IMR-90 (cell line): ENCODE data around the gene BCL11A. TPM values are rescaled to one million over a fixed set of nuclear protein-coding genes. Genes with fewer than 3 reads are reported as not detected.

Experiments
- ATAC-seq: fragments of 200-7000 bp; cut with Tn5 transposase; 2 replicates; pipeline ENCODE4 v1.9.1; 2020; ENCODE audit warnings: low read depth, mild to moderate bottlenecking, moderate library complexity
- BruUV-seq: library from RNA; stranded (reverse); fragments of 400-500 nt; replicated peaks from 2 replicates; lab custom pipeline; 2021; lab: Mats Ljungman, UMichigan
- CTCF ChIA-PET: fragments of 300-600 bp; formaldehyde crosslinking; extraction: SDS; loops from one replicate; lab custom pipeline; 2021; ENCODE audit warnings: antibody characterized with exemption; lab: Yijun Ruan, JAX
- POLR2A ChIA-PET: fragments of 300-600 bp; sonication (Branson Sonifier 250); formaldehyde crosslinking; loops from one replicate; lab custom pipeline; 2022; ENCODE audit warnings: antibody characterized with exemption; ENCODE audit not compliant: unreplicated experiment; lab: Charles Lee
- DNase-seq: peaks from one replicate; pipeline ENCODE4 v3.0.0; 2013
- H2AFZ ChIP-seq: replicated peaks from 2 replicates; pipeline ENCODE3; 2013; ENCODE audit warnings: low read length, mild to moderate bottlenecking; ENCODE audit not compliant: poor library complexity
- H2AK5ac ChIP-seq: 2 replicates; pipeline ENCODE4 v1.6.1; 2013; ENCODE audit warnings: low read depth, low read length, inconsistent platforms
- H2AK9ac ChIP-seq: replicated peaks from 2 replicates; pipeline ENCODE3; 2013; ENCODE audit warnings: mild to moderate bottlenecking, low read depth, low read length, moderate library complexity; ENCODE audit not compliant: poor library complexity
- H2BK120ac ChIP-seq: 2 replicates; pipeline ENCODE4 v1.6.1; 2013; ENCODE audit warnings: low read depth, low read length, inconsistent platforms
- H2BK15ac ChIP-seq: 3 replicates; pipeline ENCODE4 v1.6.1; 2013; ENCODE audit warnings: low read depth, low read length, inconsistent platforms
- H2BK20ac ChIP-seq: 2 replicates; pipeline ENCODE4 v1.6.1; 2013; ENCODE audit warnings: low read depth, mild to moderate bottlenecking, inconsistent platforms, low read length, moderate library complexity
- H2BK5ac ChIP-seq: 2 replicates; pipeline ENCODE4 v1.6.1; 2013; ENCODE audit warnings: mild to moderate bottlenecking, low read depth, low read length, inconsistent platforms; ENCODE audit not compliant: poor library complexity, severe bottlenecking
- H3K14ac ChIP-seq: replicated peaks from 2 replicates; pipeline ENCODE4 v1.6.1; 2013; ENCODE audit warnings: low read depth, low read length, inconsistent platforms
- H3K18ac ChIP-seq: 2 replicates; pipeline ENCODE4 v1.6.1; 2013; ENCODE audit warnings: low read depth, low read length, control low read depth
- H3K23ac ChIP-seq: 2 replicates; pipeline ENCODE4 v1.6.1; 2013; ENCODE audit warnings: low read depth, low read length, inconsistent platforms
- H3K27ac ChIP-seq: 2 replicates; pipeline ENCODE4 v1.5.1; 2013; ENCODE audit warnings: mild to moderate bottlenecking, control low read depth, low read length; ENCODE audit not compliant: insufficient read depth
- H3K27me3 ChIP-seq: 2 replicates; pipeline ENCODE4 v1.6.1; 2013; ENCODE audit warnings: low read length; ENCODE audit not compliant: control insufficient read depth, insufficient read depth
- H3K36me3 ChIP-seq: 2 replicates; pipeline ENCODE4 v1.6.1; 2013; ENCODE audit warnings: low read length, mixed read lengths; ENCODE audit not compliant: control insufficient read depth, insufficient read depth
- H3K4ac ChIP-seq: 2 replicates; pipeline ENCODE4 v1.6.1; 2013; ENCODE audit warnings: low read depth, low read length, inconsistent platforms
- H3K4me1 ChIP-seq: 2 replicates; pipeline ENCODE4 v1.6.1; 2013; ENCODE audit warnings: low read length, mixed read lengths; ENCODE audit not compliant: control insufficient read depth, insufficient read depth
- H3K4me2 ChIP-seq: 2 replicates; pipeline ENCODE4 v1.6.1; 2013; ENCODE audit warnings: low read depth, mild to moderate bottlenecking, control low read depth, low read length, moderate library complexity
- H3K4me3 ChIP-seq: 2 replicates; pipeline ENCODE4 v1.5.1; 2013; ENCODE audit warnings: low read depth, mild to moderate bottlenecking, control low read depth, low read length, moderate library complexity; ENCODE audit not compliant: insufficient read depth
- H3K56ac ChIP-seq: 2 replicates; pipeline ENCODE4 v1.6.1; 2013; ENCODE audit warnings: low read length, inconsistent platforms; ENCODE audit not compliant: insufficient read depth; ENCODE audit errors: extremely low read depth
- H3K79me1 ChIP-seq, 2 experiments: 2 replicates each; pipeline ENCODE4 v1.6.1; 2013; ENCODE audit warnings: low read length in 2 of 2, inconsistent platforms in 1 of 2, low read depth in 1 of 2
- H3K9ac ChIP-seq: 2 replicates; pipeline ENCODE4 v1.6.1; 2013; ENCODE audit warnings: low read depth, low read length, control low read depth
- H3K9me1 ChIP-seq: 2 replicates; pipeline ENCODE4 v1.6.1; 2013; ENCODE audit warnings: low read length, inconsistent platforms; ENCODE audit not compliant: insufficient read depth
- H3K9me3 ChIP-seq: 2 replicates; pipeline ENCODE4 v1.6.1; 2013; ENCODE audit warnings: low read length; ENCODE audit not compliant: control insufficient read depth, insufficient read depth
- H4K20me1 ChIP-seq: 2 replicates; pipeline ENCODE4 v1.6.1; 2013; ENCODE audit warnings: low read length, inconsistent platforms; ENCODE audit not compliant: insufficient read depth
- H4K5ac ChIP-seq: 2 replicates; pipeline ENCODE4 v1.6.1; 2013; ENCODE audit warnings: mild to moderate bottlenecking, low read depth, low read length, control low read depth
- H4K8ac ChIP-seq, 2 experiments: 2 replicates each; pipeline ENCODE4 v1.6.1; 2013; ENCODE audit warnings: low read depth in 2 of 2, low read length in 2 of 2, control low read depth in 1 of 2, inconsistent platforms in 1 of 2
- H4K91ac ChIP-seq: 2 replicates; pipeline ENCODE4 v1.6.1; 2013; ENCODE audit warnings: low read depth, low read length, inconsistent platforms; ENCODE audit not compliant: insufficient read depth
- BHLHE40 ChIP-seq: fragments of 150-350 bp; IDR thresholded peaks from 2 replicates; pipeline ENCODE4 v1.6.1; 2016; ENCODE audit warnings: mild to moderate bottlenecking, low read depth, low read length
- CEBPB ChIP-seq: IDR thresholded peaks from 2 replicates; pipeline ENCODE4 v1.6.1; 2012; ENCODE audit warnings: low read depth, low read length, improper control_type of control experiment
- CHD1 ChIP-seq: IDR thresholded peaks from 2 replicates; pipeline ENCODE4 v1.6.1; 2012; ENCODE audit warnings: low read depth, low read length, improper control_type of control experiment
- FOS ChIP-seq: fragments of 150-350 bp; IDR thresholded peaks from 2 replicates; pipeline ENCODE4 v1.6.1; 2016; ENCODE audit warnings: low read depth, low read length
- MAFK ChIP-seq: IDR thresholded peaks from 2 replicates; pipeline ENCODE4 v1.6.1; 2012; ENCODE audit warnings: low read depth, low read length, improper control_type of control experiment
- MAZ ChIP-seq: IDR thresholded peaks from 2 replicates; pipeline ENCODE4 v1.6.1; 2012; ENCODE audit warnings: low read depth, mild to moderate bottlenecking, low read length, improper control_type of control experiment, moderate library complexity, borderline replicate concordance
- MXI1 ChIP-seq: IDR thresholded peaks from 2 replicates; pipeline ENCODE4 v1.6.1; 2012; ENCODE audit warnings: low read depth, mild to moderate bottlenecking, low read length, moderate library complexity, borderline replicate concordance
- NFE2L2 ChIP-seq: fragments of 150-350 bp; IDR thresholded peaks from 2 replicates; pipeline ENCODE4 v1.6.1; 2016; ENCODE audit warnings: low read depth, mild to moderate bottlenecking, low read length
- POLR2A ChIP-seq: IDR thresholded peaks from 2 replicates; pipeline ENCODE4 v1.6.1; 2012; ENCODE audit warnings: mild to moderate bottlenecking, low read depth, low read length
- RAD21 ChIP-seq: IDR thresholded peaks from 2 replicates; pipeline ENCODE4 v1.6.1; 2012; ENCODE audit warnings: low read length, improper control_type of control experiment
- RCOR1 ChIP-seq: IDR thresholded peaks from 2 replicates; pipeline ENCODE4 v1.6.1; 2012; ENCODE audit warnings: mild to moderate bottlenecking, low read length, improper control_type of control experiment; ENCODE audit not compliant: insufficient replicate concordance
- RFX5 ChIP-seq: IDR thresholded peaks from 2 replicates; pipeline ENCODE4 v1.8.0; 2012; ENCODE audit warnings: low read depth, mild to moderate bottlenecking, low read length, moderate library complexity
- SMC3 ChIP-seq: fragments of 150-350 bp; IDR thresholded peaks from 2 replicates; pipeline ENCODE4 v1.6.1; 2016; ENCODE audit warnings: low read depth, mild to moderate bottlenecking, antibody characterized with exemption, low read length, moderate library complexity
- WGBS, 2 experiments: methylation state at CpG; one replicate each; pipeline versions ENCODE4 v1.1.5 to v1.1.7; 2013; ENCODE audit warnings: missing lambda C conversion rate in 2 of 2; ENCODE audit not compliant: insufficient read length in 1 of 2; ENCODE audit errors: extremely low coverage in 2 of 2; 5-methylcytosine and 5-hydroxymethylcytosine counted together
- dilution Hi-C: fragments of 300-500 bp; cut with HindIII; formaldehyde crosslinking; loops from one replicate; pipeline ENCODE4 v1.14.3; 2018; ENCODE audit warnings: low sequenced_read_pairs; ENCODE audit not compliant: unreplicated experiment
- in situ Hi-C: fragments of 300-500 bp; cut with MboI; formaldehyde crosslinking; loops from 3 replicates; pipeline ENCODE4 v1.14.3; 2019; ENCODE audit warnings: low sequenced_read_pairs, inconsistent platforms, mixed read lengths
- intact Hi-C: fragments of 100-400 bp; cut with micrococcal nuclease; formaldehyde crosslinking; loops from 2 replicates; pipeline ENCODE4 v1.10.0; 2022
- polyA plus RNA-seq, 3 experiments: library from polyadenylated mRNA; depleted of rRNA; stranded (reverse); fragments of >200 nt; gene quantifications; 2 replicates each; pipeline ENCODE4 v1.2.3, GENCODE V29; 2012; ENCODE audit warnings: low replicate concordance in 1 of 3
- total RNA-seq: library from RNA; depleted of rRNA; stranded (reverse); fragments of >200 nt; gene quantifications from 2 replicates; pipeline ENCODE4 v1.2.3, GENCODE V29; 2012
- TF ChIP-seq, protein P1 (sequence below): fragments of 150-350 bp; IDR thresholded peaks from 2 replicates; pipeline ENCODE4 v1.6.1; 2017; ENCODE audit warnings: mild to moderate bottlenecking, antibody characterized with exemption, low read length, low read depth
- TF ChIP-seq, protein P2 (sequence below): conservative IDR thresholded peaks from 2 replicates; pipeline ENCODE4 v1.5.1; 2012; ENCODE audit warnings: mild to moderate bottlenecking, low read depth, low read length, improper control_type of control experiment
- TF ChIP-seq, protein P3 (sequence below): fragments of 150-350 bp; IDR thresholded peaks from 2 replicates; pipeline ENCODE4 v1.6.1; 2016; ENCODE audit warnings: low read depth, mild to moderate bottlenecking, low read length, moderate library complexity, borderline replicate concordance

BCL11A gene
- total and polyA plus RNA-seq, 2 of the 4 experiments (the other 2 are of a cell fraction) = 1.0 to 1.1 TPM

DNA sequence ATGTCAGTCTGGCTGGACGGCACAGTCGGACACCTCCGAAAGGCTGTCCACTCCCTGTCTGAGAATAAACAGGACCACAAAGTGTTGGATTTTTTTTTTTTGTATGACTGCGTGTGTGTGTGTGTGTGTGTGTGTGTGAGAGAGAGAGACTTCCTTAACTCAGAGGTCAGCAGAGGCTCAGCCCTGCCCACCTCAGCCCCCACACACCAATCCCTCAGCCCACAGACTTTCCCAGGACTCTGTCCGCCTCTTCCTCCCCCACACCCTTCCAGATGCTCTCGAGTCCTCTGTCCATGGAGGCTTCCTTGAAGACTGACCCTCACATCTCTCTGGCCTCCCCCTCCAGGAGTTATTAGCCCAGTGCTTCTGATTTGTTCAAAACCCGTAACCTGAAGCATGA is 147.3 kb downstream of the BCL11A start:
- H3K36me3 ChIP-seq = no peaks in the 10 kb centered on the region
- H3K4me3 ChIP-seq = no peak overlapping the region
- no peak overlapping the region for H2AK5ac ChIP-seq
- in situ Hi-C loops = no loop called here
- H3K27ac ChIP-seq = no peak overlapping the region
- no peak overlapping the region for H2BK5ac ChIP-seq
- H4K20me1 ChIP-seq = no peaks in the 10 kb centered on the region
- ChIA-PET POLR2A (no interaction called here), CTCF (no interaction called here)
- dilution Hi-C loops = no loop called here
- no peak overlapping the region for H3K18ac ChIP-seq
- H3K9ac ChIP-seq = no peak overlapping the region
- H3K9me3 ChIP-seq = no peaks in the 10 kb centered on the region
- H4K8ac ChIP-seq = no peak overlapping the region
- intact Hi-C loops = no loop called here
- H2BK20ac ChIP-seq = no peak overlapping the region
- no peak overlapping the region for H3K4me2 ChIP-seq
- no peak for ATAC-seq
- no peak overlapping the region for H2BK15ac ChIP-seq
- peaks cover 2% of the 10 kb centered on the region; the same call in 1 of the 2 replicates for H3K27me3 ChIP-seq
- no TSS peak for BruUV-seq
- H2AFZ ChIP-seq = no peak overlapping the region
- H4K91ac ChIP-seq = no peak overlapping the region
- no peak for TF ChIP-seq SMC3
- no peak for TF ChIP-seq RFX5
- no peak for TF ChIP-seq RAD21
- TF ChIP-seq, protein P1, sequence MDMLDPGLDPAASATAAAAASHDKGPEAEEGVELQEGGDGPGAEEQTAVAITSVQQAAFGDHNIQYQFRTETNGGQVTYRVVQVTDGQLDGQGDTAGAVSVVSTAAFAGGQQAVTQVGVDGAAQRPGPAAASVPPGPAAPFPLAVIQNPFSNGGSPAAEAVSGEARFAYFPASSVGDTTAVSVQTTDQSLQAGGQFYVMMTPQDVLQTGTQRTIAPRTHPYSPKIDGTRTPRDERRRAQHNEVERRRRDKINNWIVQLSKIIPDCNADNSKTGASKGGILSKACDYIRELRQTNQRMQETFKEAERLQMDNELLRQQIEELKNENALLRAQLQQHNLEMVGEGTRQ = no peak
- TF ChIP-seq FOS = no peak
- no peak for TF ChIP-seq POLR2A
- TF ChIP-seq, protein P2, sequence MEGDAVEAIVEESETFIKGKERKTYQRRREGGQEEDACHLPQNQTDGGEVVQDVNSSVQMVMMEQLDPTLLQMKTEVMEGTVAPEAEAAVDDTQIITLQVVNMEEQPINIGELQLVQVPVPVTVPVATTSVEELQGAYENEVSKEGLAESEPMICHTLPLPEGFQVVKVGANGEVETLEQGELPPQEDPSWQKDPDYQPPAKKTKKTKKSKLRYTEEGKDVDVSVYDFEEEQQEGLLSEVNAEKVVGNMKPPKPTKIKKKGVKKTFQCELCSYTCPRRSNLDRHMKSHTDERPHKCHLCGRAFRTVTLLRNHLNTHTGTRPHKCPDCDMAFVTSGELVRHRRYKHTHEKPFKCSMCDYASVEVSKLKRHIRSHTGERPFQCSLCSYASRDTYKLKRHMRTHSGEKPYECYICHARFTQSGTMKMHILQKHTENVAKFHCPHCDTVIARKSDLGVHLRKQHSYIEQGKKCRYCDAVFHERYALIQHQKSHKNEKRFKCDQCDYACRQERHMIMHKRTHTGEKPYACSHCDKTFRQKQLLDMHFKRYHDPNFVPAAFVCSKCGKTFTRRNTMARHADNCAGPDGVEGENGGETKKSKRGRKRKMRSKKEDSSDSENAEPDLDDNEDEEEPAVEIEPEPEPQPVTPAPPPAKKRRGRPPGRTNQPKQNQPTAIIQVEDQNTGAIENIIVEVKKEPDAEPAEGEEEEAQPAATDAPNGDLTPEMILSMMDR = no peak
- TF ChIP-seq NFE2L2 = no peak
- TF ChIP-seq RCOR1 = no peak
- no peak for TF ChIP-seq MXI1
- TF ChIP-seq CEBPB = no peak
- TF ChIP-seq, protein P3, sequence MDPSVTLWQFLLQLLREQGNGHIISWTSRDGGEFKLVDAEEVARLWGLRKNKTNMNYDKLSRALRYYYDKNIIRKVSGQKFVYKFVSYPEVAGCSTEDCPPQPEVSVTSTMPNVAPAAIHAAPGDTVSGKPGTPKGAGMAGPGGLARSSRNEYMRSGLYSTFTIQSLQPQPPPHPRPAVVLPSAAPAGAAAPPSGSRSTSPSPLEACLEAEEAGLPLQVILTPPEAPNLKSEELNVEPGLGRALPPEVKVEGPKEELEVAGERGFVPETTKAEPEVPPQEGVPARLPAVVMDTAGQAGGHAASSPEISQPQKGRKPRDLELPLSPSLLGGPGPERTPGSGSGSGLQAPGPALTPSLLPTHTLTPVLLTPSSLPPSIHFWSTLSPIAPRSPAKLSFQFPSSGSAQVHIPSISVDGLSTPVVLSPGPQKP = no peak
- no peak for TF ChIP-seq BHLHE40
- no peak for TF ChIP-seq MAFK
- no peak for TF ChIP-seq CHD1
- no peak for TF ChIP-seq MAZ
- H2BK120ac ChIP-seq = no peak overlapping the region
- no peak overlapping the region for H3K23ac ChIP-seq
- H4K5ac ChIP-seq = no peak overlapping the region
- WGBS, 2 experiments = no CpG with 5 or more reads among the region's 7 CpGs
- no peak overlapping the region for H3K56ac ChIP-seq
- H3K14ac ChIP-seq = no peak overlapping the region
- H3K79me1 ChIP-seq = no peaks in the 10 kb centered on the region
- no peaks in the 10 kb centered on the region for H3K4me1 ChIP-seq
- H2AK9ac ChIP-seq = no peak overlapping the region
- no peak overlapping the region for H3K4ac ChIP-seq
- no peaks in the 10 kb centered on the region for H3K9me1 ChIP-seq
- no peak for DNase-seq
